GM23338 (cell line): ENCODE data around the gene C11orf65.
"Not testable (repeated sequence)": the region's sequence is repeated elsewhere in the genome, so short reads cannot be mapped to it uniquely, and the experiment has no call there.

Source experiments
- CTCF ChIP-seq, 2 experiments: fragments of 200-600 bp in 1 of 2; sonication (generic) in 1 of 2; conservative IDR thresholded peaks; 2 replicates each; pipeline versions ENCODE4 v1.5.1 to v1.6.1; 2016 to 2017; ENCODE audit warnings: antibody characterized with exemption in 2 of 2, low read depth in 2 of 2, mild to moderate bottlenecking in 2 of 2, moderate library complexity in 1 of 2
- EZH2phosphoT487 ChIP-seq: fragments of 200-600 bp; sonication (generic); IDR thresholded peaks from one replicate; pipeline ENCODE4 v1.8.1; 2018; ENCODE audit warnings: antibody characterized with exemption; ENCODE audit not compliant: unreplicated experiment
- STAT1 ChIP-seq: IDR thresholded peaks from one replicate; pipeline ENCODE4 v1.6.1; 2016; ENCODE audit warnings: antibody characterized with exemption; ENCODE audit not compliant: unreplicated experiment

GRCh38 chr11:108396672-108397071, 70.7 kb downstream of the C11orf65 start:
- TF ChIP-seq CTCF (conservative IDR thresholded peaks at IDR 0.05; ENCODE audit: low read depth in 2 of 2); EZH2phosphoT487; STAT1: not testable (repeated sequence)
